ENCODE measurements around the gene RAB44. TPM values are rescaled to one million over a fixed set of nuclear protein-coding genes. Genes with fewer than 3 reads are reported as not detected.
"Not testable (repeated sequence)": the region's sequence is repeated elsewhere in the genome, so short reads cannot be mapped to it uniquely, and the experiment has no call there.

Gene RAB44
- under 1 TPM in 3 of 4 donors, not detected in 1; 0.06 to 0.09 (median 0.08) TPM for polyA plus RNA-seq (ENCODE audit: insufficient read length in 4 of 4)

- DNase-seq (ENCODE audit: low read depth in 4 of 4, low spot score in 3 of 4) = no peak
These were observed at the start of gene RAB44 for GRCh38 chr6:36697481-36697903. TSS of gene RAB44 (plus strand) at chr6:36697826. CDS start at chr6:36704236, 6,410 bp downstream.

DNA sequence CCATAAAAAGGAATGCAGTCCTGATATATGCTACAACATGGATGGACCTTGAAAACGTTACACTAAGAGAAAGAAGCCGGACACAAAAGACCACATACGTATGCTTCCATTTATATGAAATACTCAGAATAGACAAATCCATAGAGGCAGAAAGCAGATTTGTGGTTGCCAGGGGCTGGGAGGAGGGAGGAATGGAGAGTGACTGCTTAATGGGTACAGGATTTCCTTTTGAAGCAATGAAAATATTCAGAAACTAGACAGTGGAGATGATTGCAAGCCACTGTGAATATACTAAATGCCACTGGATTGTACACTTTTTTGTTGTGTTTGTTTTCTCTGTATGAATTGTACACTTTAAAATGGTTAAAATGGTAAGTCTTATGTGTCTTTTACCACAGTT lies 48.5 kb upstream of the RAB44 start:
- no peak for DNase-seq (ENCODE audit: low read depth in 4 of 4, low spot score in 3 of 4)

- DNase-seq (ENCODE audit: low read depth in 4 of 4, low spot score in 3 of 4) = no peak
These were observed 47.7 kb upstream of the RAB44 start for GRCh38 chr6:36649701-36650484.

DNA sequence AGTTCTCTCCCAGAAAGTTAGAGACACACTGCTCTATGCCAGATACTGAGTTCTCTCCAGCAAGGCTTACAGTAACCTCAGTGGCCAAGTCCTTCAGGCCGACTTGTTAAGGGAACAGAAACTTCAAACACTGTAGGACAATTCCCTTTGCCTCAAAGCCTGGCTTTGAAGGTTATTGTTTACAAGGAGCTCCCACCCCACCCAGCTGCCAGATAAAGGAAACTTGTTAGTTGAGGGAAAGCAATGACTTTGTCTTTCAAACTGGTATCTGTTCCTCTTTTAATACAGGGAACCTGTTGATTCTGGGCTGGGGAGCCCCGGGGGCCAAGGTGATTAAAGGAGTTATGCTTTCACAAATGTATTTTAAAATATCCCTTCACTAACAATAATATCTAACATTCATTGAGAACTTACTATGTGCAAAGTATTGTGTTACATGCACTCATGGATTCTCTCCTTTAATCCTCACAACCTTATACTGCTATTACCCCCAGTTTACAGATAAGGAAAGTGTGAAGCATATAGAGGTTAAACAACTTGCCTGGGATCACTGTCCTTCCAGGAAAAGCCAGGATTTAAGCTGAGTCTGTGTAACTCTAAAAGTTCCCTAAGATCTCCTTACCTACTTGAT lies 46.7 kb upstream of the RAB44 start:
- DNase-seq (ENCODE audit: low read depth in 4 of 4, low spot score in 3 of 4) = no peak

DNA sequence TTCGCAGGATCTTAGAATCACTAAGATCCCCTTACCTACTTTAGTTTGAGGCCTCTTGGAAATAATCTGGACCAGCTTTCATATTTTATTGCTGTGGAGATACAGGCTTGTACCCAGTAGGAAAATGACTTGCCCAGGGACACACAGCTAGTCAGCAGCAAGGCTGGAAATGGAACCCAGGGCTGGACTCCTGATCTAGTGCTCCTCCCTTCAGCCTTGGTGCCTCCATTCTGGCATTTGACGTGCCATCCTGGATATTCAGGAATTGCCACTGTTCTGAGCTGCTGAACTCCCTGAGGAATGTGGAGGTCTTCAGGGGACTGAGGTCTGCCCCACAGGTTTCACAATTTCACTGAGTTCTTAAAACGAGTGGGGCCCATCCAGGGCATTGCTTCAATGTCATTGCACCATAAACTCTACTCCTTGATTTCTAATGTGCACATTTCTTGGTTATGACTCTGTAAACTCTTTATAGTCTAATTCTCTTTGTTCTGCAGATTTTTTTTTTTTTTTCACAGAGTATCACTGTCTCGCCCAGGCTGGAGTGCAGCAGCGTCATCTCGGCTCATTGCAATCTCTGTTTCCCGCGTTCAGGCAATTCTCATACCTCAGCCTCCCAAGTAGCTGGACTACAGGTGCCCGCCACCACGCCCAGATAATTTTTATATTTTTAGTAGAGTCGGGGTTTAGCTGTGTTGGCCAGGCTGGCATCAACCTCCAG lies 45.8 kb upstream of the RAB44 start:
- no peak for DNase-seq (ENCODE audit: low read depth in 4 of 4, low spot score in 3 of 4)

DNA sequence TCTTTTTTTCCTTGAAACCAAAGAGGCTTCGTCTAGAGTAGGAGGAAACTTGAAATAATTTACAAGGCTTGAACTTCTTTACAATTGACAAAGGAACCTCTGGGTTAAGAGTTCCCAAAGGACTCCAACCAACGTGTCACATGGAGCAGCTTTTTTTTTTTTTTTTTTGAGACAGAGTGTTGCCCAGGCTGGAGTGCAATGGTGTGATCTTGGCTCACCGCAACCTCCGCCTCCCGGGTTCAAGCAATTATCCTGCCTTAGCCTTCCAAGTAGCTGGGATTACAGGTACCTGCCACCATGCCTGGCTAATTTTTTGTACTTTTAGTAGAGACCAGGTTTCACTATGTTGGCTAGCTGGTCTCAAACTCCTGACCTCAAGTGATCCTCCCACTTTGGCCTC lies 43.2 kb upstream of the RAB44 start:
- DNase-seq (ENCODE audit: low read depth in 4 of 4, low spot score in 3 of 4) = not testable (repeated sequence)

DNA sequence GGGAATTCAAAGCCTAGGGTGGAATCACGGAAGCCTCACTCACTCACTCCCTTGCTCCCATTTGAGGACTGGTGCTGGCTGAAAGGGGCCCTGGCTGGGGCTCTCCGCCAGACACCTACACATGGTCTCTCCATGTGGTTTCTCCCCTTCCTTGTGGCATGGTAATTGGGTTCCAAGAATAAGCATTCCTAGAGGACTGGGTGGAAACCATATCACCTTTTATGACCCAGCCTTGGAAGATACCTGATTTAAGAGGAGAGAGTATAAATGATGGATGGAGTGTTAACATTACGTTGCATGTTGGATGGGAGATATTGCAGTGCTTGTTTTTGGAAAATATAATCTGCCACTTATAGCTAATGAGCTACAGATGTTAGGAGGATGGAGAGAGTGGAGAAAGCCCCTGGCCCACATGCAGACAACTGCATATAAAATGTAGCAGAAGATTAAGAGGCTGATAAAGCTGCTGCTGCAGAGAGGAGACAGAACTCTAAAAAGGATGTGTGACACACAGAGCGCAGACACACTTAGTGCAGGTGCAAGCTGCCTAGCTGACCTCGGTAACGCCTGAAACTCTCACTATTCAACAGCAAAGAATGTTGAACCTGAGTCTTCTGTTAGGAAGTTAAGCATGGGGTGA lies 42.4 kb upstream of the RAB44 start:
- no peak for DNase-seq (ENCODE audit: low read depth in 4 of 4, low spot score in 3 of 4)

DNA sequence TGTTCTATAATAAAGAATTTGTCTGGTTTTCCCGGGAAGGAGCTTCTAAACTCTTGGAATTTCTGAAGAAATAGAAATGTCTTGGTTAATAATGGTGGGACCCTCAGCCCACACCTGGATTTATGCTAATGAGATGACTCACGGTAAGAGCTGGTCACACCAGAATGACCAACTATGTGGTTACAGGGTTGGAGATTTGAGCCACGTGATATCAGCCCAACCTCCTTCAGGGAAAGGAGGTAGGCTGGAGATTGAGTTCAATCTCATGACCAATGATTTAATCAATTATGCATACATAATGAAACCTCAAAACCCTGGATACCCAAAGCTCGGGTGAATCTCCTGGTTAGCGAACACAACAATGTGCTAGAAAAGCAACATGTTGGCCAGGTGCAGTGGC lies 41.2 kb upstream of the RAB44 start:
- no peak for DNase-seq (ENCODE audit: low read depth in 4 of 4, low spot score in 3 of 4)

DNA sequence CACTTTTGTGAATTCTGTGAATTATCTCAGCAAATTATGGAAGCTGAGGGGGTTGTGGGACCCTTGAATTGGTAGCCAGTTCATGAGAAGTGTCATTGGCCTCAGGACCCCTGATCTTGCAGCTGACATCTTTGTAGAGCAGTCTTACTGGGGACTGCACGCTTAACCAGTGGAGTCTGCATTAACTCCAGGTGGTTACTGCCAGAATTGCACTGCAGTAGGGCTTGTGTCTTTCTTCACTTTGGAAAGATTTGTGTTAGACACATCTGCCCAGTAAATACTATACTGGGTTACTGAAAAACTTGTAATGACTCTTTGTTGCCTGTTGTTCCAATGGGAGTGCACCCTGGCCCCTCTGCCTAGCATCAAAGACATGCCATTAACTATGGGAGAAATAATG lies 40.4 kb upstream of the RAB44 start:
- no peak for DNase-seq (ENCODE audit: low read depth in 4 of 4, low spot score in 3 of 4)

GRCh38 chr6:36657942-36658544 lies 39.6 kb upstream of the RAB44 start:
- DNase-seq (ENCODE audit: low read depth in 4 of 4, low spot score in 3 of 4) = no peak

DNA sequence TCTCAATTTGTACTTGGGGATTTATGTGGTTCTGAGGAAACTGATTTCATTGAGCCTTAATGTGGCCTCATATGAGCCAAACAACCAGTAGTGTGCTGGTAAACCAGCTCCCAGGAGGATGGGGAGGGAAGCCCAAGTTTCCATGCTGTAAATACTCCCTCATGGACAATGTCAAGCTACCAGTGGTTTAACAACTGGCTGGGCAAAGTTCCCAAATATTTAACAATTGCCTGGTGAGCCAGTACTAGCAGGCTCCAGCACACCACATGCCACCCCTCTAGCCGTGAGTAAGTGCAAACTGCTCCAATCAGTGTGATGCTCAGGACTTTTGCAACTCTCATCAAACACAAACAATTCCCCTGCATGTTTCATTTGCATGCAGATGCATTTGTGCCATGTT lies 38.4 kb upstream of the RAB44 start:
- no peak for DNase-seq (ENCODE audit: low read depth in 4 of 4, low spot score in 3 of 4)

GRCh38 chr6:36660771-36661471 lies 36.7 kb upstream of the RAB44 start:
- DNase-seq (ENCODE audit: low read depth in 4 of 4, low spot score in 3 of 4) = peak in 2 of 4 donors; percentile 36 to 45

GRCh38 chr6:36662380-36662779 lies 35.2 kb upstream of the RAB44 start:
- DNase-seq (ENCODE audit: low read depth in 4 of 4, low spot score in 3 of 4) = no peak

- DNase-seq (ENCODE audit: low read depth in 4 of 4, low spot score in 3 of 4) = no peak
These were observed 34.8 kb upstream of the RAB44 start for GRCh38 chr6:36662827-36663256.

GRCh38 chr6:36663504-36664446 lies 33.9 kb upstream of the RAB44 start:
- no peak for DNase-seq (ENCODE audit: low read depth in 4 of 4, low spot score in 3 of 4)

DNA sequence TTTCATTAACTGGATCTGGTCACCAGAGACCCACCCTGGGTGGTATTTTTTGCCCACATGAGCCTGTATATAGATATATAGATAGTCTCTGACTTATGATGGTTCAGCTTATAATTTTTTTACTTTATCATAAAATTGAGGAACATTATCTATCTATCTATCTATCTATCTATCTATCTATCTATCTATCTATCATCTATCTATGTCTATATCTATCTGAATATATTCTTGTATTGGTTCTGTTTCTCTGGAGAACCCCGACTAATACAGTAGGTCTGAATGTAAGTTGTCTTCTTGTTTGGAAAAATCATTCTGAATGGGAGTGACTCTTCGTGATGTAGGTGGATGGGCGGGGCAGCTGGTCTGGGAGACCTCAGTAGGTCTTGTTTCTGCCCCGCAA lies 32.4 kb upstream of the RAB44 start:
- no peak for DNase-seq (ENCODE audit: low read depth in 4 of 4, low spot score in 3 of 4)

- no peak for DNase-seq (ENCODE audit: low read depth in 4 of 4, low spot score in 3 of 4)
These were observed 31.3 kb upstream of the RAB44 start for GRCh38 chr6:36666287-36666686.

DNA sequence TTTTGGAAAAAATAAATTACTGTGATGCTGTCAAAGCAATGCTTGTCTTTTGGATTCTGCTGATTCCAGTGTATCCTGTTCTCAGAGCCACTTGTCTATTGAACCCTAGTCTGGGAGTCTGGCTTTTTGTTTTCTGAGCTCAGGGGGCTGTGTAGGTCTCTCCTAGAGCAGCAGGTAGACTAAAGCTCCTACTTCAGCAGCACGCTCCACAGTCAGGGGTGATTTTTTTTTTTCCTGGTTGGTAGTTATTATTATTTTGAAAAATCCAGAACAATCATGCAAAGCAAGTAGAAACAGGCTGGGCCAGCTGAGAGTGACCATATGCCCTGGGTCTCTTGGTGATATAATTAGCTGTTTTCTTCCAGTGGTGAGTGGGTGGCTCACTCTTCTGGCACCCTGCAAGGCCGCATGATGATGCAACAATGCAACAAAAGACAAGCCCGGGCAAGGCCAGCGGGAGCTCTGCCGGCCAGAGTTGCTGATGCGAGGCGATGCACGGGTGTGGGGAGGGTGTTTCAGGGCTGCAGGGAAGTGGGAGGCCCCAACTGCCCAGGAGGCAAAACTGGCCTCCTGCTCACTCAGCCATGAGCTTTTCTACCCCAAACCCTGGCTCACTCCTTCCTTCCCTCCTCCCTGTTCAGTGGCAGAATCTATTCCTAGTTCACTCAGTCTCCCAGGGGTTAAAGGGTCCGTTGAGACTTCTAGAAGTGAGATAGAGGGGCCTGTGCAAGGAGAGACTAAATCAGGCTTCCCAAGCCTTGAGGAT lies 30.6 kb upstream of the RAB44 start:
- peak in 2 of 4 donors; percentile 54 to 62 for DNase-seq (ENCODE audit: low read depth in 4 of 4, low spot score in 3 of 4)

Measured in right renal pelvis (tissue), 4 donors.